Embryonic facial prominence (tissue), 1 donor: Measurements from ENCODE around the gene DAP3.

Source experiments
- DNase-seq: peaks from one replicate; pipeline ENCODE4 v3.0.0-alpha.2; 2016; ENCODE audit errors: extremely low spot score

Gene DAP3

DNA sequence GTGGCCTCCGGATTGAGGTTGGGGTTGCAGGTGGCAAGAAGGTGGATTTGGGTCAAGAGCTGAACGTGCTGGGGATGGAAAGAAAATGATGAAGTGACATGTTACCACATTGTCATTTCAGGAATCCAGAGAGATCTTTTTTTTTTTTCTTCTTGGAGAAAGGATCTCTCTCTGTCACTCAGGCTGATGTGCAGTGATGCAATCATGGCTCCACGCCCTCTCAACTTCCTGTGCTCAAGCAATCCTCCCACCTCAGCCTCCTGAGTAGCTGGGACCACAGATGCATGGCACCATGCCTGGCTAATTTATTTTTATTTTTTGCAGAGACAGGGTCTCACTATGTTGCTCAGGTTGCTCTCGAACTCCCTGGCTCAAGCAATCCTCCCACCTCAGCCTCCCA is 87.5 kb downstream of the DAP3 start:
- DNase-seq: no peak

DNA sequence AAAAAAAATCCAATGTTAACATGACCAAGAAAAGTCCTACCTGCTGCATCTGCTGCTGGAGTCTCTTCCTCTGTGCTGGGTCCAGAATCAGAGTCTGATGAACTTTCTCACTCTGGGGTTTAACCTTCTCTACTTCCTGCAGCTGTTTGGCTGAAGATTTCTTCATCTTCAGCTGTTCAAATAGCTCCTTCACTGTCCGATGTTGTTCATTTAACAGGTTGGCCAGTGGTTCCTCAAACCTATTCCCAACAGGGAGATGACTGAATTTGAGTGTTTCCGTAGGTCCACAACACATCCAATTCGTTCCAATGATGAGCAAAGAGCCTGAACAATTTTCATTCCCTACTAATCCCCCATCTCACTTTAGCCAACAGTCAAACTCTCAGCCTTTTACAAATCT is 88.7 kb downstream of the DAP3 start:
- DNase-seq: no peak
